Subcutaneous abdominal adipose tissue (tissue), 5 donors: Measurements from ENCODE around the gene PRLH.

Experiments used
- H3K27ac ChIP-seq: one replicate; pipeline ENCODE4 v1.7.0; 2013; ENCODE audit warnings: low read depth, mild to moderate bottlenecking, inconsistent platforms, low read length, moderate library complexity
- H3K27me3 ChIP-seq, 5 donors: one replicate each; pipeline ENCODE4 v1.7.0; 2013; ENCODE audit warnings: low read length in 5 of 5, inconsistent platforms in 1 of 5; ENCODE audit not compliant: control insufficient read depth in 5 of 5, insufficient read depth in 4 of 5
- H3K36me3 ChIP-seq, 5 donors: one replicate each; pipeline ENCODE4 v1.7.0; 2013; ENCODE audit warnings: low read length in 5 of 5; ENCODE audit not compliant: control insufficient read depth in 5 of 5, insufficient read depth in 5 of 5
- H3K4me1 ChIP-seq, 5 donors: one replicate each; pipeline ENCODE4 v1.7.0; 2013; ENCODE audit warnings: low read length in 5 of 5, mild to moderate bottlenecking in 3 of 5, moderate library complexity in 1 of 5; ENCODE audit not compliant: control insufficient read depth in 5 of 5, insufficient read depth in 5 of 5
- H3K4me3 ChIP-seq, 5 donors: one replicate each; pipeline ENCODE4 v1.7.0; 2013; ENCODE audit warnings: low read length in 5 of 5, low read depth in 1 of 5
- H3K9ac ChIP-seq, 5 donors: one replicate each; pipeline ENCODE4 v1.7.0; 2013; ENCODE audit warnings: low read length in 5 of 5, mild to moderate bottlenecking in 4 of 5, moderate library complexity in 3 of 5
- H3K9me3 ChIP-seq, 5 donors: one replicate each; pipeline ENCODE4 v1.7.0; 2013; ENCODE audit warnings: low read length in 5 of 5; ENCODE audit not compliant: control insufficient read depth in 5 of 5
- donor health status: healthy.
- donor health status: healthy.
- donor health status: healthy.
- donor health status: healthy.
- donor health status: healthy.

Gene PRLH

GRCh38 chr2:237549216-237549615, 17.2 kb upstream of the PRLH start:
- H3K36me3 ChIP-seq = no peaks in the 10 kb centered on the region

GRCh38 chr2:237549643-237550415, 16.5 kb upstream of the PRLH start:
- H3K9ac ChIP-seq = no peak overlapping the region
- peaks cover 0 to 12% (median 0%) of the 10 kb centered on the region in 5 donors for H3K4me1 ChIP-seq
- H3K27ac ChIP-seq = no peak overlapping the region
- H3K27me3 ChIP-seq = peaks cover 0 to 8% (median 0%) of the 10 kb centered on the region in 5 donors
- peaks cover 0 to 4% (median 0%) of the 10 kb centered on the region in 5 donors for H3K9me3 ChIP-seq
- H3K36me3 ChIP-seq = no peaks in the 10 kb centered on the region
- H3K4me3 ChIP-seq = no peak overlapping the region

More at GRCh38 chr2:237549216-237549615, 17.2 kb upstream of the PRLH start:
- Histone ChIP-seq H3K9ac (no peak overlapping the region), H3K4me3 (no peak overlapping the region), H3K27ac (no peak overlapping the region), H3K27me3 (peaks cover 0 to 8% (median 0%) of the 10 kb centered on the region in 5 donors), H3K9me3 (peaks cover 0 to 3% (median 0%) of the 10 kb centered on the region in 5 donors), H3K4me1 (peaks cover 0 to 12% (median 0%) of the 10 kb centered on the region in 5 donors)

GRCh38 chr2:237551071-237551574, 15.3 kb upstream of the PRLH start:
- no peak overlapping the region for H3K9ac ChIP-seq
- no peak overlapping the region for H3K4me3 ChIP-seq
- peaks cover 0 to 12% (median 0%) of the 10 kb centered on the region in 5 donors for H3K4me1 ChIP-seq
- peaks cover 0 to 8% (median 0%) of the 10 kb centered on the region in 5 donors for H3K27me3 ChIP-seq
- no peaks in the 10 kb centered on the region for H3K36me3 ChIP-seq
- no peak overlapping the region for H3K27ac ChIP-seq
- H3K9me3 ChIP-seq = peaks cover 6 to 13% (median 7%) of the 10 kb centered on the region in 5 donors

GRCh38 chr2:237552908-237553307, 13.5 kb upstream of the PRLH start:
- Histone ChIP-seq H3K4me3 (no peak overlapping the region), H3K36me3 (no peaks in the 10 kb centered on the region), H3K27me3 (no peaks in the 10 kb centered on the region), H3K9ac (no peak overlapping the region), H3K27ac (no peak overlapping the region), H3K4me1 (peaks cover 0 to 10% (median 0%) of the 10 kb centered on the region in 5 donors), H3K9me3 (peaks cover 6 to 17% (median 9%) of the 10 kb centered on the region in 5 donors)

- Histone ChIP-seq H3K9me3 (peaks cover 6 to 17% (median 9%) of the 10 kb centered on the region in 5 donors), H3K4me3 (no peak overlapping the region), H3K4me1 (peaks cover under 1 to 7% (median 4%) of the 10 kb centered on the region in 5 donors), H3K27ac (no peak overlapping the region), H3K9ac (no peak overlapping the region), H3K27me3 (no peaks in the 10 kb centered on the region), H3K36me3 (no peaks in the 10 kb centered on the region)
Measured at GRCh38 chr2:237553948-237554347, 12.4 kb upstream of the PRLH start.

GRCh38 chr2:237555560-237555959, 10.8 kb upstream of the PRLH start:
- no peaks in the 10 kb centered on the region for H3K27me3 ChIP-seq
- no peak overlapping the region for H3K9ac ChIP-seq
- H3K9me3 ChIP-seq = peaks cover 6 to 17% (median 9%) of the 10 kb centered on the region in 5 donors
- no peak overlapping the region for H3K27ac ChIP-seq
- H3K4me3 ChIP-seq = no peak overlapping the region
- no peaks in the 10 kb centered on the region for H3K36me3 ChIP-seq
- peaks cover 5 to 15% (median 11%) of the 10 kb centered on the region in 5 donors for H3K4me1 ChIP-seq

GRCh38 chr2:237556773-237557632, 9.4 kb upstream of the PRLH start:
- Histone ChIP-seq H3K27ac (no peak overlapping the region), H3K9me3 (peaks cover 6 to 17% (median 9%) of the 10 kb centered on the region in 5 donors), H3K36me3 (no peaks in the 10 kb centered on the region), H3K4me3 (no peak overlapping the region), H3K27me3 (no peaks in the 10 kb centered on the region), H3K9ac (no peak overlapping the region), H3K4me1 (peaks cover 5 to 15% (median 11%) of the 10 kb centered on the region in 5 donors)

GRCh38 chr2:237557633-237558015, 8.8 kb upstream of the PRLH start:
- H3K4me1 ChIP-seq = peaks cover 5 to 15% (median 11%) of the 10 kb centered on the region in 5 donors
- no peaks in the 10 kb centered on the region for H3K36me3 ChIP-seq
- H3K4me3 ChIP-seq = no peak overlapping the region
- H3K27me3 ChIP-seq = no peaks in the 10 kb centered on the region
- no peak overlapping the region for H3K9ac ChIP-seq
- H3K27ac ChIP-seq = no peak overlapping the region
- H3K9me3 ChIP-seq = peaks cover 6 to 17% (median 9%) of the 10 kb centered on the region in 5 donors

GRCh38 chr2:237558961-237559641, 7.3 kb upstream of the PRLH start:
- Histone ChIP-seq H3K27me3 (peaks cover 0 to 5% (median 5%) of the 10 kb centered on the region in 5 donors), H3K9me3 (peaks cover 6 to 17% (median 9%) of the 10 kb centered on the region in 5 donors), H3K4me3 (peak overlapping the region in 2 of 5 donors; percentile 10 to 12), H3K4me1 (peaks cover 5 to 15% (median 11%) of the 10 kb centered on the region in 5 donors), H3K36me3 (no peaks in the 10 kb centered on the region), H3K27ac (no peak overlapping the region), H3K9ac (no peak overlapping the region)
